HG03159 (cell line): Measurements from ENCODE around the gene ALLC.

ENCODE experiments used
- ATAC-seq: cut with Tn5 transposase; IDR thresholded peaks from one replicate; pipeline ENCODE4 v1.9.1; 2021; ENCODE audit warnings: mild to moderate bottlenecking, moderate library complexity; ENCODE audit not compliant: unreplicated experiment

ALLC gene

DNA sequence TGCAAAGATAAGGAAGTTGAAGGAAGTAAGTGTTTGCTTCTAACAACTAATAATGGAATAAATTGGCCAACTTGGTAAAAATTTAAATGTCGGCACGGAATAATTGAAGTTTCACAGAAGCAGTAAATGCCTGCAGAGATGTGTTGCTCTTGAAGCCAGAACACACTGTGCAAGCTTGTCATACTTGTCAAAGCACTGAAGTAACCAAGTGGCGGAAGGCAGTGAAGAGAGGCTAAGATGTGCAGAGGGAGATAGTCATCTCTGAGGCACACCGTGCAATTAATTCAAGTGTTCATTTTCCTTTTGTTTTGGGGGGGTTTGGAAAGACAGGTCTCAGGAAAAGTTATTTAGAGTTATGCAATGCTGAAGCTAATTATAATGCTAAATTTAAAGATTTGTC, 50.6 kb downstream of the ALLC start:
- no peak for ATAC-seq

DNA sequence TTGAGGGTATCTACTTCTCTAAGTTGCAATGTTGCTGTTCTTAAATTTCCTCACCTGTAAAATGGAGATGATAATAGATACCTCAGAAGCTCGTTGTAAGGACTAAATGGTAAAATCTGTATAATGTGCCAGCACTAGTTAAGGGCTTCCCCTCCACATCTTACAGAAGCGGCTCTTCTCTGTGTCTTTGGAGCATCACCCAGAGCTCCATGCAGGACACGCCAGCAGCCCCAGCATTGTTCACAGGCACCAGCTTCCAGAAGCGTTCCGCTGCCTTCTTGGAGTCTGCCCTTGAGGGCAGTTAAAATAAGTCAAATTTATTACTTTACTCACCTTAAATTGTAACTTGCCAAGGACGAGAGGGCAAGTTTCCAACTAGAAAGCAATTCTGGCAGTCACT, 51.2 kb downstream of the ALLC start:
- ATAC-seq: no peak

DNA sequence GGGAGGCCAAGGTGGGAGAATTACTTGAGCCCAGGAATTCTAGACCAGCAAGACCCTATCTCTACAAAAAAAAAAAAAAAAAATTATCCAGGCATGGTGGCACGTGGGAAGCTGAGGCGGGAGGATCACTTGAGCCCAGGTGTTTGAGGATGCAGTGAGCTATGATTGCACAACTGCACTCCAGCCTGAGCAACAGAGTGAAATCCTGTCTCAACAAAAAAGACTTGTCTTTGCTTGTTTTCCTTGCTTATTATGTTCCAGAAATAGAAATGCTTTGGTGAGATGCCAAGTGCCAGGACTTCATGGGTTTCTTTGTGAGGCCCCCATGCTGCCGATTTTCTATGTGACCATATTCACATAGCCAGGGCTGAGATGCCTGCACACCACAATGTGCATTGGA, 54.4 kb downstream of the ALLC start:
- ATAC-seq: no peak

DNA sequence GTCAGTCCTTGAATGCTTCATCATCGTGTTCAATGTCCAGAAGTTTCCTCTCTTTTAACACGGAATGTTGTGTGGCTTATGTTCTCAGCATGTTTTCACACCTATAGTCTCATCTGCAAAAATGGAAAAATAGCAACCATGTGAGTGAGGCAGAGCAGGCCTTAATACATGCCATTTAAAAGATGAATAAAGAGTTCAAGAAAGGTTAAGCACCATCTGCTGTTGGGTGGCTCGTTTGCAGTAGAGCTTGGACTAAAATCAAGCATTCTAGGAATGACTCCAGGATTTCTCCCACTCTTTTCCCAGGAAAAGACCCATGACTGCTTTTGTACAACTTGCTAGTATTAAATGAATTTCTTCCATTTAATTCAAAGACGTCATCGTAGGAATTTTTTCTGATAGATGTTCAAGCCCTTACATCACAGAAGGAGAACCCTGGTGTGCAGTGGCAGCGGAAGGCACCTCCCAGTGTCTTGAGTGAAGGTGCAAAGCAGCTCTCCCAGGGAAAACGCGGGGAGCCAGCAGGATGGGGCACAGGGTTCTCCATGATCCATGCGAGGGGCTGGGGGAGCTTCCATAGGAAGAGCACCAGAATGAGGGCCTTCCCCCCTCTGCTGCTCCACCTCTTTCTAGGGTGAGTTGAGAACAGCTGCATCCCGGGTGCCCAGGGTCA, 55.0 kb downstream of the ALLC start:
- ATAC-seq: no peak

DNA sequence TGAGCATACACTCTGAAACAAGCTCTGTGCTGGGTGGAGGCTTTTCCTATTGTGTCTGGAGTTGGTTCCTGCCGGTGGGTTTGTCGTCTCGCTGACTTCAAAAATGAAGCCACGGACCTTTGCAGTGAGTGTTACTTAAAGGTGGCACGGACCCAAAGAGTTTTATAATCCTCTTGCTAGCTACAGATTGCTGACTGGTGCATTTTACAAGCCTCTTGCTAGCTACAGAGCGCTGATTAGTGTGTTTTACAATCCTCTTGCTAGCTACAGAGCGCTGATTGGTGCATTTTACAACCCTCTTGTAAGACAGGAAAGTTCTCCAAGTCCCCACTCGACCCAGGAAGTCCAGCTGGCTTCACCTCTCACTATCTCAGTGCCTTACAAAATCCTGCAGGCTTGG, 60.7 kb downstream of the ALLC start:
- ATAC-seq: no peak

DNA sequence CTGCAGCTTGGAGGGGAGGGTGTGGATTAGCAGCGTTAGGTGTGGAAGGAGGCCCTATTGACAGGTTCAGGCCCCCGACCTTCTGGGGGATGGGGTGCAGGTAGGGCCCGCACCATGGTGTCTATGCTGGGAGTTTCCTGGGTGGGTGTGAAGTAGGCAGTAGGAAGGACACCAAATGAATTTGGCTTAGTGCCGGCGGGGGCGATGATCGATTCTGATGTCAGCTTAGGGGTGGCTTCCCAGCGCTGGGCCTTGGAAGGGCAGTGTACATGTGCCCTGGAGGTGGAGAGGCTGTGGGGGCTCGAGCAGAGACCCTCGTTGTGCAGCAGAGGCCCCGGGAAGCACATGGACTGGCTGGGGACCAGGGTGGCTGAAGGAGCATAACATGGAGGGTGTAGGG, 67.0 kb downstream of the ALLC start:
- ATAC-seq: no peak

DNA sequence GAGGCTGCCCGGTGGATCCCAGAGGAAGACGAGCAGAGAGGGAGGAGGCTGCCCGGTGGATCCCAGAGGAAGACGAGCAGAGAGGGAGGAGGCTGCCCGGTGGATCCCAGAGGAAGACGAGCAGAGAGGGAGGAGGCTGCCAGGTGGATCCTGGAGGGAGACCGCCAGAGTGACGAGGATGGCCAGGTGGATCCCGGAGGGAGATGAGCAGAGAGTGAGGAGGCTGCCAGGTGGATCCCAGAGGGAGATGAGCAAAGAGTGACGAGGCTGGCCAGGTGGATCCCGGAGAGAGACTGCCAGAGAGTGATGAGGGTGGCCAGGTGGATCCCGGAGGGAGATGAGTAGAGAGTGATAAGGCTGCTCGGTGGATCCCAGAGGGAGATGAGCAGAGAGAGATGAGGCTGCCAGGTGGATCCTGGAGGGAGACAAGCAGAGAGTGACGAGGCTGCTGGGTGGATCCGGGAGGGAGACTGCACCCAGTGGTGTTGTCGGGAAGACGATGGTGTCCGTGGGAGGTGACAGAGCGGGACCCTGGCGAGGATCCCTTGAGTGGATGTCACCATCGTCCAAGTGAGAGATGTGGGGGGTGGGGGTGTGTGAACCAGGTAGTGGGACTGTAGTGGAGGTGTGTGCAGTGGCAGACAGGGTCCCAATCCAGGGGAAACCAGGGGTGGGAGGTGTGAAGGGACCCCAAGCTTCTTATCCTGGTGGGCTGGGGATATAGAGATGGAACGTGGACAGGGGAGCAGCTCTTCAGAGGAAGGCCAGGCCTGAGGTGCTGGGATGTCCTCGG, 67.7 kb downstream of the ALLC start:
- ATAC-seq: no peak

DNA sequence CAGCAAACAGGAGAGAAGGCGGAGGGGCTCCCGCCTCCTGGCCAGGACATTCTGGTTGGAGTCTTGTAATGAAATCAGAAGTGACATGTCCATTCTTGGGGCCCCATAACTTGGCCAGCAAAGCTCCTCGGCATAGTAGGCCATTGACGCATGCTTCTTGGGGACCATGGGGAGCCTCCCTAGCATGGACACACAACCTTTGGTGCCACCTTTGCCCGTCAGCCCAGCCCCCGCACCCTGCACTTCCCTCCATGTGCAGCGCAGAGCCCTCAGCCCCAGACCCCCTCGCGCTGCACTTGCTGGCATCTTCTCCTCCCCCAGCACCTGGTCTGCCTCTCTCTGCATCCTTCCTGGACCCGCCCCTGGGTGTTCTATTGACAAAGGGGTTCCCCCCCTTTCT, 68.5 kb downstream of the ALLC start:
- no peak for ATAC-seq

DNA sequence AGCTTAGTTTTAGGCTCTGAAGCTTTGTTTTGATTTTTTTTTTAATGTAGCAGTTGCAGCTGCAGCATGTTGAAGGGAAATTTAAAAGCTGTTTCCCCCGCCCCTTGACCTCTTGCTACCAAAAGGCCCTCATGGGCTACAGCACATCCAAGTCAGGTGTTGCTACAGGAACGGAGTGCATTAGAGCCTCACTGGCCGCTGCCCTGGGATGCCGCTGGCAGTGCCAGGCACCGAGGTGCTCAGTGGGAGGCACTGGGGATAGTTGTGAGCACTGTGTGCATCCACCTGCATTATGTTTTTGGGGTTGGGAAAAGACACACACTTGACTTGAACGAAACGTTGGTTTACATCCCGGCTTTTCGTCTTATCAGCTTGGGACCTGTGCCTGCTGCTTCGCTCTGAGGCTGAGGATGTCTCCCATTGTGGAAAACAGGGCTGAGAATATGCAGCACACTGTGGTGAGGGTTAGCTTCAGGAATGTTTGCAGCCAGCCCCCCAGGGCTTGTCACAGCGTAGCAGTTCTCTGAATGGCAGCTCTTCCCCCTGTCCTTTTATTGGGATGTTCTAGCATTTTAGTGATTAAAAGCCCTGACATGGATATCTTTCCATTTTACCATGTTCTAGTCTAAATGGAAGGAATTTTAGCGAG, 69.5 kb downstream of the ALLC start:
- no peak for ATAC-seq

DNA sequence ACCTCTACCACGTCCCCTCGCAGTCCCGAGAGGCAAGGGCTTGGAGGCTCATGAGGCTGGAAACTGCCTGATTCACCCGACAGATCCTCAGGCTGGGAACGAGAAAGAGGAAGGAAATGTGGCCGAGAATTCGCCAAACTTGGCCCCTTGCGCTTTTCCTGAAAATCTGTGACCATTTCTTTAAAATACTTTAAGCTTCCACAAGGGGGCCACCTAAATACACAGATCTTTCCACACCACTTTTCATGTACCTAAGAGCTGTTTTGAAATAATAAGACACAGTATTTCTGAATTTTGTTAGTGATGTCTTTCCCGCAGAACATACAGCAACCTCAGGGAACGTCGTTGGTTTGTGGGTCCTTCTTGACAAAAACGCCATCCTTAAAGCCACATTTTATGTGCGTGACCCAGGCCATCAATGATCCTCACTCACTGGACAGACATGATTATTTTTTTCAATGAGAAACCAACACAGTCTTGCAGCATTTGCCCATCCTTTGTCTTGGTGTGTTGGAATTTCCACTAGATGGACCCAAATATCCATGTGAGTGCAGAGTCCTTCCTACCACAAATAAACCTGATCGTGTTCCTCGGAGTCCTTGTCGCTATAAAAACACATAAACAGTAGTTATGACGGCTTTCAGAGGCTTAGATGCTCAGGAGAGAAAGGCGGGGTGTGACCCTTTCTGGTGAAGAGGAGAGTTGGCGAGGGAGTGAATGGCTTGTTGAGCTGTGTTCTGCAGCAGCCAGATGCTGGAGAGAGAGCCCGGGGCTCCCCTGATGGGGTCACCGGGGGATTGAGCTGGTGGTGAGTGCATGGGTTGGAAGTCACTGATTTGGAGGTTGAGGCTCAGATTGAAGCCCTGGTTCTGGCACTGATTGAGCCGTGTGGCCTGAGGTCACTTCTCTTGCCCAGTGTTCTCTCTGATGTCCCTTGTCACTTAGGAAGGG, 70.4 kb downstream of the ALLC start:
- ATAC-seq: no peak

DNA sequence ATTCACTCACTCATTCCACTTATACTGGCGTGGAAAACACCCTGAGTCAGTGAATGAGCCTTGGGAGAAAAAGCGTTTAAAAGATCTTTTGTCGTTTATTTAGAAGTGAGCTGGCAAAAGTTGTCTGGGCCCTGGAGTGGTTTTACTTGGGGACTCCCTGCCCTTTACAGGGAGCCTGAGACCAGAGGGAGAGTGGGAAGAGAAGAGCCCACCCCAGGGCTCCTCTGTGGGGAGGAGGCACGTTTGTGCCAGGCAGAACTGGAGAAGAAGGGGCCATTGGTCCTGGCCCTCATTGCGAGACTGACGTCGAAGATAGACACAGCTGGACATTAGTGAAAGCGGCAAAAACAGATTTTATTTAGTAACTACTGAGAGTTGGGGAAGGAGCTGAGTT, 71.1 kb downstream of the ALLC start:
- no peak for ATAC-seq

DNA sequence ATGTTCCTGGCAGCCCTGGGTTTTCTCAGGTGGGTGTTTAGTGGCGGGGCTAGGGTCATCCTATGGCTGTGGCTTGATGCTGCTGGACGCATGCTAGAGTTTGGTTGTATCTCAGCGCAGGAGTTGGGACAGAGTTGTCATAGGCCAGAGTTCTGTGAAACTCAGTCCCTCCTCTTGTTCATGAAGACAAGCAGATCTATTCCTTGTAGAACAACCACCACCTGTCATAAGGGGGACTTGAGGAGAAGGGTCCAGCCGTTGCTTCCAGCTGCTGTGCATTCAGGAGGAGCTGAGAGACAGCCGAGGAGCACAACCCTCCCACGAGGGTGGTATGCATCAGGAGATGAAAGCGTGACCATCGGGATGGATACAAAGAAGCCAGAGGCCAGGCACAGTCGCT, 71.8 kb downstream of the ALLC start:
- ATAC-seq: no peak

DNA sequence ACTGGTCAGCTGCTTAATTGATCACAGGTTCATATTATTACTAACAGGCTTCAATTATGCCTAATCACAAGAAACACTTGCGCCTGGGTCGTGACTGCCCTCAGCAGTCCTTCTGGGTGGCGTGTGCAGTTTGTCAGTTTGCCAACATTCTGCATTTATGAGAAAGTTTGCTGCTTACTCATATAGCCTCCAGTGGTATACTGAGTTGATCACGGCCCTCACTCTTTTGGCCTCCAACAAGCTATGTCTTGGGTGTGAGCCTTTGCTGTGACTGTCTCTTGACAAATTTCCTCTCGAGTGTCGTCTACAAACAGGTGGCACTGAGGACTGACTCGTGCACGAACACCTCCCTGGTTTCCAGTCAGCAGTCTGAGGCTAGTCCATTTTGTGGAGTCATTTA, 72.6 kb downstream of the ALLC start:
- ATAC-seq: no peak

DNA sequence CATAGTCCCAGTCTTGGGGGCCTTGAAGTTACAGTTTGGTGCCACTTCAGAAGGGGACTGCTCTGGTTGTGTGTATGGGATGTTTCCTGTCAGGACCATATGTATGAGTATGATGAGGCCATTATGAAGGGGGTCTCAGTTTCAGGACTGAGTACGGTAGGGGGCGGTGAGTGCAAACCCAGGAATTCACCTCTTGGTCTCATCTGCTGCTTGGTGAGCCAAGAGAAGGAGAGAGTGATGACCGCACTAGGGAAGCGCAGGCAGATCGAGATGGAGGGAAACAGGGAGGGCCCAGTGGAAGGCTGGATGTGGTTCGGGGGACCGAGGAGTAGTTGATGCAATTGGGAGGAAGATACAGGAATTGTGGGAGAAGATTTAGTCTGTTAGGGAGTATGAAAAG, 73.8 kb downstream of the ALLC start:
- no peak for ATAC-seq

DNA sequence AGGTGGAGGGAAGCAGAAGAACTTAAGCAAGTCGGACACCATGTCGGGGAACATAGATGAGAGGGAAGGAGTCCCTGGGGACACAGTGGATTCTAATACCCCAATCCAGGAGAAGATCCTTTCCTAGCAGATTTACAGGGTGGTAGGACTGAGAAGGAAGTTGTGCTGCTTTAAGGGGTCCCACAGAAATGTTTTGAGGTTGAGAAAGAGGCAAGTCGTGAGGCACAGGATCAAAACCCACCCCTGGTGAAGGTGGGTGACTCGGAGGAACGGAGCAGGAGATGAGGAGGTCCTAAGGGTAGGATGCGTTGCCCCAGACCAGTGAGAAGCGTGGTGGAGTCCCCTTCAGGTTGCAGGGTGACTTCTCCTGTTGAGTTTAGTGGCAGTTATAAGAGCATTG, 78.1 kb downstream of the ALLC start:
- ATAC-seq: no peak

DNA sequence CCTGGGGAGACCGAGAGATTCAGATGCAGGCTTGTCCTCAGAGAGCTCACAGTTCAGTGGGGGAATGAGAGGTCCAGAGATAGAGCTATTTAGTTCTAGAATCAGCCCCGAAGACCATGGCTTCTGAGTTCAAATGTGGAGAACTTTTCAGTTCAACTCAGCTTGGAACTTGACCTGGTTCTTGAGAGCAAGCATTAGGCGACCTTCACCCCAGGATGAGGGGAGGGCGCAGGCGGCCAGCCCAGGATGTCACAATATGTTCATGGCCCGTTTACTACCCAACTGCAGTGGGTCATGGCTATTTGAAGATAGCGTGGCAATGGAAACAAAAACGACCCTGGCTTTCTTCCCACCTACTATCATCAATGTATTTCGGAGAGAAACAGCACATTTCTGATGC, 79.1 kb downstream of the ALLC start:
- ATAC-seq: no peak

DNA sequence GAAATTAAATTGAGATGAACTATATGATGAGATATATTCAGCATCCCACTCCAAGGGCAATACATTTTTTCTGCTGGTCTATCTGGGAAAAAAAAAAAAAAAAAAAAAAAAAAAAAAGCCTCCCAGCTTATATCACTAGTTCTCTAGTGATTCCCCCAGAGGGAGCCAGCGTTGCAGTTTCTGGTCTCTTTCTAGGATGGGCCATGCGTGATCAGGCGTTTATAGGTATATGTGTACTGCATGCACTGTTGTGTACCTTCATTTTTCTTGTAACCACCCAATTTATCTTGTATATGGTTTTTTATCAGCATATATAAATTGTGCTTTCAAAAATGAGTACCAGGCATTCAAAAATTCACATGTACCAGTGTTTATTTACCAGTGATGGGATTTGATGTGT, 80.5 kb downstream of the ALLC start:
- ATAC-seq: no peak

DNA sequence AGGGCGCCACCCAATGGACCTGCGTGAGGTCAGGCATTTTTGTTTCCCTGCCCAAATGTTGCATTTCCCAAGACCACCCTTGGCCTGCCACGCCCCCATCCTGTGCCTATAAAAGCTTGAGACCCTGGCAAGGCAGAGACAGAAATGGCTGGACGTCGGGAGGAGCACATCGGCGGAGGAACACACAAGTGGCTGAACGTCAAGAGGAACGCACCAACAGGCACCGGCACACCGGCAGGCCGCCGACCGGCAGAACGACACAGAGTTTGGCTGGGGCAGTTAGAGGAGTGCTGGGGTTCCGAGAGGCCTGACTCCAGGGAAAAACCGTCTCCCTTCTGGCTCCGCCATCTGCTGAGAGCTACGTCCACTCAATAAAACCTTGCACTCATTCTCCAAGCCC, 81.3 kb downstream of the ALLC start:
- ATAC-seq: no peak

DNA sequence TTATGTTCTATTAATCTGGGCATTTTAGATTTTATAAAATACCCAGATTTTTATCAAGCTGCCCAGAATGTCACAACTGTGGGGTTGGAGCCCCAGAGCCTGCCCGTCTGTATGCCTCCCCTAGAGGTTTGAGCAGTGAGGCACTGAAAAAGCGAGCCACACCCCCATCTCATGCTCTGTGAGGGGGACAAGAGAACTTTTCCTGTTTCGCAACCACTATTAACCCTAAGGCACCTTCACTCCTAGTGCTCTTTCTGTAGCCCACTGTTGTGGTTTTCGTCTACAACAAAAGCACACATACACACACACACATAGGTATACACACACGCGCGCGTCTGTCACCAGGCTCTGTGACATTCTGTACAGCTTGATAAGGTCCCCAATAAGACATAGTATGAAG, 83.4 kb downstream of the ALLC start:
- no peak for ATAC-seq

DNA sequence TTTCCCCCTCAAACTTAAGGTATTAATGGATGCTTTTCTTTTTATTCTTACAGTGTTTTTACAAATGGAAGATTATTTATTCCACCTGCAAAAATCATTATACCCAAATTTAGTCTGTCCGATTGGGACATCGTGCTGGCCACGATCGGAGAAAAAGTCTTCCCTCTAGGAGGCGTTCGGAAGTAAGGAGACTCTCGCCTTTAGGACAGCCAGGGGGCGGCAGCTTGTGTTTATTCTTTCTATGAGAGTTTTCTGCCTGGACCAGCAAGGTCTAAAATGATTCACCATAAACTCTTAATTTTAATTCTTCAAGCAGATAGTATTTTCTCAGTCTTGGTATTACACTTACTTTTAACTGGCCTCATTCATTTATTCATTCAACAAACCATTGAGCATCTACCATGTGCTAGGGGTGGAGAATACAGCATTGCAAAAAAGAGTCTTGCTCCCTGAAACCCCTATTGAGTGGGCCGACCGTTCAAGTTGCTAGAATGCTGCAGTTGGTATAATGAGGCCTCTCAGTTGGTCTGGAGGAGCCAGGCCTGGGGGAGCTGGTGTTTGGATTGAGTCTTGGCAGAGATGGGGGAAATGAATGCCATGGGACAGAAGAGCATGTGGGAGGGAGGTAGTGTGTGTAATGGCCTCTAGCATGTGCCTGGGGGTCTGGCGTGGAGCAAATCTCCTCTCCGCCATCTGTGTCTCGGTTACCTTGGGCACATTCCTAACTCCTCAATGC, 84.0 kb downstream of the ALLC start:
- ATAC-seq: no peak
